ENCODE data around the gene ZNF57.
"Not testable (repeated sequence)": the region's sequence is repeated elsewhere in the genome, so short reads cannot be mapped to it uniquely, and the experiment has no call there.

Gene ZNF57

DNA sequence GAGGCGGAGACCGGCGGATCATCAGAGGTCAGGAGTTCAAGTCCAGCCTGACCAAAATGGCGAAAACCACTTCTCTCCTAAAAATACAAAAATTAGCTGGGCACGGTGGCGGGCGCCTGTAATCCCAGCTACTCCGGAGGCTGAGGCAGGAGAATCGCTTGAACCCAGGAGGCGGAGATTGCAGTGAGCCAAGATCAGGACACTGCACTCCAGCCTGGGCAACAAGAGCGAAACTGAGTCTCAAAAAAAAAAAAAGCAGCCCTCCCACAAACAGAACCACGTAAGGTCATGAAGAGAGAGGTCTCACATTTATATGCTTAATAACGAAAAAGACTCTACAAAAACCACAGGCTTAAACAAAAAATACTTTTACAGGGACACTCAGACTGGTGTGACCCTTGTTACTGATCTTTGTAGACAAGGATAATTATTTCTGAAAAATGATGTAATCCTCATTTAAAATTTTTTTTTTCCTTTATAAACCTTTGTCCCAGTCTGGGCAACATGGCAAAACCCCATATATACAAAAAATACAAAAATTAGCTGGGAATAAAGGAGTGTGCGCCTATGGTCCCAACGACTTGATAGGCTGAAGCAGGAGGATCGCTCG is 45.0 kb downstream of the ZNF57 start:
- H3K4me1 Mint-ChIP-seq, result peaks cover 44% of the 10 kb centered on the region
- peak overlapping the region; percentile 95 for H3K27ac Mint-ChIP-seq (ENCODE audit: low read depth)
- no peaks in the 10 kb centered on the region for H3K27me3 Mint-ChIP-seq
- H3K9me3 Mint-ChIP-seq, result no peaks in the 10 kb centered on the region
- DNase-seq (ENCODE audit: low spot score in 2 of 2), result no peak
- H3K36me3 Mint-ChIP-seq (ENCODE audit: insufficient read depth), result peaks cover 22% of the 10 kb centered on the region
- no peak for ATAC-seq (replicated peaks; ENCODE audit: extremely low read depth, poor library complexity, severe bottlenecking)
- H3K4me3 Mint-ChIP-seq, result peak overlapping the region; percentile 94

DNA sequence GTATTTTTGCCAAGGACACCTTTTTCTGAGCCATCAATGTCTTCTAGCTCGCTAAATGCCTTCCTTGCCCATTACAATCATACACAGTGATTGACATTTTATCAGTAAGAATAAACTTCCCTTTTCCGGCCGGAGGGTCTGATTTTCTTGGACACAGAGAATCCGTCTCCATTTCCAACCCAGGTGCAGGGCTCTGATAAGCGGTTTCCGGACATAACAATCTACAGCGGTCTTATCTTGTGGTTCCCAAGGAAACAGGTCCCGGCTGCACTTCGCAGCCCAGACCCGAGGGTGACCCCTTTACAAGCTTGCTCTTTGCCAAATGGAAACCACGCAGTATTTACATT is 49.2 kb downstream of the ZNF57 start:
- DNase-seq (ENCODE audit: low spot score in 2 of 2) (no peak), ATAC-seq (replicated peaks; ENCODE audit: extremely low read depth, poor library complexity, severe bottlenecking) (peak; percentile 2)
- H3K27me3 Mint-ChIP-seq, result no peaks in the 10 kb centered on the region
- H3K4me3 Mint-ChIP-seq, result peak overlapping the region; percentile 95
- H3K27ac Mint-ChIP-seq (ENCODE audit: low read depth), result peak overlapping the region; percentile 96
- H3K4me1 Mint-ChIP-seq, result peaks cover 33% of the 10 kb centered on the region
- no peaks in the 10 kb centered on the region for H3K9me3 Mint-ChIP-seq
- peaks cover 17% of the 10 kb centered on the region for H3K36me3 Mint-ChIP-seq (ENCODE audit: insufficient read depth)

DNA sequence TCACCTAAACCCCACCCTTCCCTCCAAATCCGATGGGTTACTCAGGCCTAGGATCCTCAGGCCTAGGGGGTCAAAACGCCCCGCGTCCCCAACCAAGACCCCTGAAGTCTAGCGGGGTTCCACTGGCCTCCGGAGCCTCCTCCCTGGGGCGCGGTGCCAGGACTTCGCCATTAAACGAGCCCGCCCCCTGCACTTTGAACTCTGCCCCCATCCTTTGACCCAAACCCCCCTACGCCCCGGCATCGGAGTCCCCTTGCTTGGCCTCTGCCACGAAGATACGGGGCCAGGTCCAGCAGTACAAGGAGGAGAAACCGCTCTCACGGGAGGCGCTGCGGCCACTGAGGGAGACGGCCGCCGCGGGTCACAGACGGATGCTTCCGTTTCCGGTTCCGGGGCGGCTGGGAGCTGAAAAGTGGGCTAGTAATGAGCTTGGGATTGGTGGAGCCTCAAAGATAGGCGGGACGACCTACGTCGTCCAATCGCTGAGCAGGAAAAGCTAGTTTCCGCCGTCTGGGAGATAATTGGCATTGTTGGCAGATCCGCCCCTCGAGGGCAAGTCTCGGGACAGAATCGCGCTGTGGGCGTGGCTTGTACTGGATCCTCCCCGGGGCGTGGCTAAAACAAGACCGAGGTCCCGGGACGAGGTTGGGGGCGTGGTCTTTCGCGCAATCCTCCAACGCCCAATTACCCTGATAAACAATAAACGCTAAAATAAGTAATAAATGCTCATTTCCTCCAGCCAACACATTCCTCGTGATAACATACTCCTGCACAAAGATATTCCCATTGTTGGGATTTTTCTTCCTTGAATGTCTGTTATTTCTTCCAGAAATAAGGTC is 49.8 kb downstream of the ZNF57 start:
- ATAC-seq (replicated peaks; ENCODE audit: extremely low read depth, poor library complexity, severe bottlenecking), result peak; percentile 97
- no peaks in the 10 kb centered on the region for H3K27me3 Mint-ChIP-seq
- peaks cover 13% of the 10 kb centered on the region for H3K36me3 Mint-ChIP-seq (ENCODE audit: insufficient read depth)
- peaks cover 29% of the 10 kb centered on the region for H3K4me1 Mint-ChIP-seq
- peak; percentile 100 for DNase-seq (ENCODE audit: low spot score in 2 of 2)
- H3K27ac Mint-ChIP-seq (ENCODE audit: low read depth), result peak overlapping the region; percentile 96
- peak overlapping the region; percentile 95 for H3K4me3 Mint-ChIP-seq
- H3K9me3 Mint-ChIP-seq, result no peaks in the 10 kb centered on the region

DNA sequence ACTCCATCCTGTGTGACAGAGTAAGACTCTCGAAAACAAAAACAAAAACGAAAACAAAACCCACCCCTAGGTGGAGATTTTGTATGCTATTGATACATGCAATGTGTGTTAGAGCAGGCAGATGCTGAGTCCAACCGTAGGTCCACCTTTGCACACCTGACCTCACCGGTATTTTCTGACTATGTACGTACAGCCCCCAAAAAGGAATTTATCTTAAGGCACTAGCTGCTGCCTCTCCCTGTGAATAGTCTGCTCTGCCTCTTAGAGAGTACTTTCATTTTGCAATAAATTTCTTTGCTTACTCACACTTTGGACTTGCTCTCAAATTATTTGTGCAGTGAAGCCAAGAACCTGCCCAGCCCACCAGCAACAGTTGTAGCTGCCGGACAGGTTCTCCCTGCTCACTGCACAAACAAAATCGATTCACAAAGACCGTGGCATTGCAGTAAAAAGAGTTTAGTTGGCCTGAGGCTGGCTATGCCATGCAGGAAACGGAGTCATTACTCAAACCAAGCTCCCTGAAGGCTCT is 52.3 kb downstream of the ZNF57 start:
- no peaks in the 10 kb centered on the region for H3K27me3 Mint-ChIP-seq
- ATAC-seq (replicated peaks; ENCODE audit: extremely low read depth, poor library complexity, severe bottlenecking) (no peak), DNase-seq (ENCODE audit: low spot score in 2 of 2) (no peak)
- H3K4me3 Mint-ChIP-seq, result no peak overlapping the region
- no peak overlapping the region for H3K27ac Mint-ChIP-seq (ENCODE audit: low read depth)
- H3K9me3 Mint-ChIP-seq, result no peaks in the 10 kb centered on the region
- H3K4me1 Mint-ChIP-seq, result peaks cover 24% of the 10 kb centered on the region
- peaks cover 11% of the 10 kb centered on the region for H3K36me3 Mint-ChIP-seq (ENCODE audit: insufficient read depth)

DNA sequence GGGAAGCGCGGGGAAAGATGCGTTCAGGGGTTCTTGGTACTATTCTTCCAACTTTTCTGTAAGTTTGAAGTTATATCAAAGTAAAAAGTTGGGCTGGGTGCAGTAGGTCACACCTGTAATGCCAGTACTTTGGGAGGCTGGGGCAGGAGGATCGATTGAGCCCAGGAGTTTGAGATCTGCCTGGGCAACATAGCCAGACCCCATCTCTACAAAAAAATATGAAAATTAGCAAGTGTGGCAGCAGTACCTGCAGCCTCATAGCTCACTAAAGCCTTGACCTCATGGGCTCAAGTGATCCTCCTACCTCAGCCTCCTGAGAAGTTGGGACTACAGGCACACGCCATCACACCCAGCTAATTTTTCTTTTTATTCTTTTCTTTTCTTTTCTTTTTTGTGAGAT is 56.4 kb downstream of the ZNF57 start:
- Mint-ChIP-seq H3K4me3 (no peak overlapping the region), H3K9me3 (no peaks in the 10 kb centered on the region), H3K36me3 (ENCODE audit: insufficient read depth) (peaks cover 3% of the 10 kb centered on the region), H3K27ac (ENCODE audit: low read depth) (no peak overlapping the region), H3K4me1 (peaks cover 4% of the 10 kb centered on the region), H3K27me3 (no peaks in the 10 kb centered on the region)
- DNase-seq (ENCODE audit: low spot score in 2 of 2) (no peak), ATAC-seq (replicated peaks; ENCODE audit: extremely low read depth, poor library complexity, severe bottlenecking) (no peak)

DNA sequence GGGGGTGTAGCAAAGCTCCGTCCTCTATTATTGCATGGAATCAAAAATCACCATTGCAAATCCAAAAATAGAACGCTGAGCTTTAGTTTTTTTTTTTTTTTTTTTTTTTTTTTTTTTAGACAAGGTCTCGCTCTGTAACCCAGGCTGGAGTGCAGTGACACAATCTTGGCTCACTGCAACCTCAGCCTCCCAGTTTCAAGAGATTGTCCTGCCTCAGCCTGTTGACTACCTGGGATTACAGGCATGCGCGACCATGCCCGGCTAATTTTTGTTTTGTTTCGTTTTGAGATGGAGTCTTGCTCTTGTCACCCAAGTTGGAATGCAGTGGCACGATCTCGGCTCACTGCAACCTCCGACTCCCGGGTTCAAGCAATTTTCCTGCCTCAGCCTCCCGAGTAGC is 59.4 kb downstream of the ZNF57 start:
- no peak overlapping the region for H3K4me3 Mint-ChIP-seq
- H3K4me1 Mint-ChIP-seq, result peaks cover 5% of the 10 kb centered on the region
- peaks cover 3% of the 10 kb centered on the region for H3K36me3 Mint-ChIP-seq (ENCODE audit: insufficient read depth)
- H3K27ac Mint-ChIP-seq (ENCODE audit: low read depth), result no peak overlapping the region
- H3K27me3 Mint-ChIP-seq, result no peaks in the 10 kb centered on the region
- no peaks in the 10 kb centered on the region for H3K9me3 Mint-ChIP-seq
- ATAC-seq (replicated peaks; ENCODE audit: extremely low read depth, poor library complexity, severe bottlenecking) (no peak), DNase-seq (ENCODE audit: low spot score in 2 of 2) (no peak)

DNA sequence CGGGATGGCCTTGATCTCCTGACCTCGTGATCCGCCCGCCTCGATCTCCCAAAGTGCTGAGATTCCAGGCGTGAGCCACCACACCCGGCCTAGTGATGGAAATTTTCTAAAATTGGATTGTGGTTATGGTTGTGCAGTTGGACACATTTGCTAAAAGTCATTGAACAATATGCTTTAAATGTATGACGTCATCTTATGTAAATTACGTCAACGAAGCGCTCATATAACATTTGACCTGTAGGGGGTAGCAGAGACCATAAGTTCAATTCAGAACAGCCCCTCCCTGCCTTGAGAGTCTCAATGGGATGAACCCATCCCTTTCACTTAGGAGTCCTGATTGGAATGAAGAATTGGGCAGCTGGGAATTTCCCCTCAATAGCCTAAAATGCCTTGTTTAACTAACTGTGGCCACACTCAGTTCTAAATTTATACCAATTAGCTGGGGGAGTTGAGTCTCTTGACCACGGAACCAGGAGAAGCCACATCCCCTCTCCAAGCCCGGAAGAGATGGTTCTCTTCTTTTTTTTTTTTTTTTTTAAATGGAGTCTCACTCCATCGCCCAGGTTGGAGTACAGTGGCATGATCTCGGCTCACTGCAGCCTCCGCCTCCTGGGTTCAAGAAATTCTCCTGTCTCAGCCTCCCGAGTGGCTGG is 61.4 kb downstream of the ZNF57 start:
- peak; percentile 52 for ATAC-seq (replicated peaks; ENCODE audit: extremely low read depth, poor library complexity, severe bottlenecking)
- H3K4me1 Mint-ChIP-seq, result peaks cover 5% of the 10 kb centered on the region
- H3K27ac Mint-ChIP-seq (ENCODE audit: low read depth), result peak overlapping the region; percentile 68
- no peaks in the 10 kb centered on the region for H3K9me3 Mint-ChIP-seq
- no peak overlapping the region for H3K4me3 Mint-ChIP-seq
- peaks cover 3% of the 10 kb centered on the region for H3K36me3 Mint-ChIP-seq (ENCODE audit: insufficient read depth)
- DNase-seq (ENCODE audit: low spot score in 2 of 2), result peak in 1 of 2 donors; percentile 66
- no peaks in the 10 kb centered on the region for H3K27me3 Mint-ChIP-seq

DNA sequence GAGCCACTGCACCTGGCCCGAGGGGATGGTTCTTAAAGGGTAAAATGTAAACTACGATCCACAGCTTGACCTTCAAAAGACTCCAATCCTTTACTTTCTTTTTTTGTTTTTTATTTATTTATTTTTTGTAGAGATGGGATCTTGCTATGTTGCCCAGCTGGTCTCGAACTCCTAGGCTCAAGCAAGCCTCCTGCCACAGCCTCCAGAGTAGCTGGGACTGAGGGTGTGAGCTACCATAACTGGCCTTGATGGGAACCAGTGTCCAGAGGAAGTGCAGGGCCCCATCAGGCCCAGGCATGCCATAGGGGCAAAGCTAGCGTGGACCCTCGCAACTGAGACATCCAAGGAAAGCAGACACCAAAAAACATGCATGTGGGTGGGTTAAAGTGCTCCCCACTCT is 62.4 kb downstream of the ZNF57 start:
- H3K27me3 Mint-ChIP-seq, result no peaks in the 10 kb centered on the region
- H3K4me3 Mint-ChIP-seq, result no peak overlapping the region
- ATAC-seq (replicated peaks; ENCODE audit: extremely low read depth, poor library complexity, severe bottlenecking), result no peak
- H3K27ac Mint-ChIP-seq (ENCODE audit: low read depth), result no peak overlapping the region
- no peak for DNase-seq (ENCODE audit: low spot score in 2 of 2)
- H3K36me3 Mint-ChIP-seq (ENCODE audit: insufficient read depth), result peaks cover 3% of the 10 kb centered on the region
- peaks cover 5% of the 10 kb centered on the region for H3K4me1 Mint-ChIP-seq
- H3K9me3 Mint-ChIP-seq, result no peaks in the 10 kb centered on the region

DNA sequence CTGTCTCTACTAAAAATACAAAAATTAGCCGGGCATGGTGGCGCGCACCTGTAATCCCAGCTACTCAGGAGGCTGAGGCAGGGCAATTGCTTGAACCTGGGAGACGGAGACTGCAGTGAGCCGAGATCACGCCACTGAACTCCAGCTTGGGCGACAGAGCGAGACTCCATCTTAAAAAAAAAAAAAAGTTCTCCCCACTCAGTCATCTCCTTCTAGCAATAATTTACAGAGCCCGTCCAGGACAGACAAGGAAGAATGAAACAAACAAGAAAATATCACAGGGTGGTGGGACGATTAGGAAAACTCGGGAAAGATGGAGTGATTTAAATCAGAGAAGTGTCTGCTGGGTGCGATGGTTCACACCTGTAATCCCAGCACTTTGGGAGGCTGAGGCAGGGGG is 62.9 kb downstream of the ZNF57 start:
- H3K4me1 Mint-ChIP-seq; ATAC-seq (replicated peaks; ENCODE audit: extremely low read depth, poor library complexity, severe bottlenecking): not testable (repeated sequence)

DNA sequence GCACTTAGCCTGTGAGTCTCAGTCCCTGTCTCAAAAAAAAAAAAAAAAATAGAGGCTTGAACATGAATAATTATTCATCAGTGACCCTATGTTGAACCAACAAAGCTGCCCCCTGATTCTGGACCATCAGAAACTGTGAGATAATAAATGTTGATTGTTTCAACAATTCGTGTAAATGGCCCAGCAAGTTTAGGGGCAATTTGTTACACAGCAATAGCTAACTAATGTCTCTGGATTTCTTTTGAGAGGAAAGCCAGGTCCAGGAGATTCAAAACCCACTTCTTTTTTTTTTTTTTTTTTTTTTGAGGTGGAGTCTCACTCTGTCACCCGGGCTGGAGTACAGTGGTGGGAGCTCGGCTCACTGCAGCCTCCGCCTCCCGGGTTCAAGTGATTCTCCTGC is 64.1 kb downstream of the ZNF57 start:
- peaks cover 5% of the 10 kb centered on the region for H3K4me1 Mint-ChIP-seq
- ATAC-seq (replicated peaks; ENCODE audit: extremely low read depth, poor library complexity, severe bottlenecking) (no peak), DNase-seq (ENCODE audit: low spot score in 2 of 2) (no peak)
- H3K4me3 Mint-ChIP-seq, result no peak overlapping the region
- no peaks in the 10 kb centered on the region for H3K9me3 Mint-ChIP-seq
- H3K27me3 Mint-ChIP-seq, result no peaks in the 10 kb centered on the region
- peaks cover 3% of the 10 kb centered on the region for H3K36me3 Mint-ChIP-seq (ENCODE audit: insufficient read depth)
- H3K27ac Mint-ChIP-seq (ENCODE audit: low read depth), result no peak overlapping the region

More for the DNA sequence above, 62.9 kb downstream of the ZNF57 start:
- not testable (repeated sequence) for H3K4me3 Mint-ChIP-seq; H3K9me3 Mint-ChIP-seq; H3K36me3 Mint-ChIP-seq (ENCODE audit: insufficient read depth); H3K27ac Mint-ChIP-seq (ENCODE audit: low read depth); DNase-seq (ENCODE audit: low spot score in 2 of 2); H3K27me3 Mint-ChIP-seq

DNA sequence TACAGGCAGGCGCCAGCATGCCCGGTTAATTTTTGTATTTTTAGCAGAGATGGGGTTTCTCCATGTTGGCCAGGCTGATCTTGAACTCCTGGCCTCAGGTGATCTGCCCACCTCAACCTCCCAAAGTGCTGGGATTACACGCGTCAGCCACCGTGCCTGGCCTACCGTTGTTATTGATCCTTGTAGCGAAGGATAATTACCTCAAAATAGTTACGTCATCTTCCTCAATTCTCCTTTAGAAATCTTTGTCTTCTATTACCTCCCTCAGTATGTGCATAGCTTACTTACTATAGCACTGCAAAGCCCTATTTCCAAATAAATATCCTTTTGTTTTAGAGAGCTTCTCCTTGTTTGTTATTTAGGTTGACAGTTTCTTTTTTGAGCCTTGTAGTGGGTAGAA is 67.2 kb downstream of the ZNF57 start:
- H3K4me3 Mint-ChIP-seq, result no peak overlapping the region
- no peaks in the 10 kb centered on the region for H3K4me1 Mint-ChIP-seq
- H3K36me3 Mint-ChIP-seq (ENCODE audit: insufficient read depth), result no peaks in the 10 kb centered on the region
- no peak for ATAC-seq (replicated peaks; ENCODE audit: extremely low read depth, poor library complexity, severe bottlenecking)
- no peak overlapping the region for H3K27ac Mint-ChIP-seq (ENCODE audit: low read depth)
- no peaks in the 10 kb centered on the region for H3K27me3 Mint-ChIP-seq
- DNase-seq (ENCODE audit: low spot score in 2 of 2), result no peak
- H3K9me3 Mint-ChIP-seq, result no peaks in the 10 kb centered on the region

Measured in central memory CD8-positive, alpha-beta T cell (primary cell).